Central memory CD8-positive, alpha-beta T cell (primary cell): ENCODE measurements around the gene LPAR3.
"Not testable (repeated sequence)": the region's sequence is repeated elsewhere in the genome, so short reads cannot be mapped to it uniquely, and the experiment has no call there.

Experiments used
- ATAC-seq: fragments of 150-1000 bp; cut with Tn5 transposase; replicated peaks from 2 replicates; pipeline ENCODE4 v1.10.0; 2022; ENCODE audit warnings: mild to moderate bottlenecking, moderate FRiP score, moderate number of reproducible peaks; ENCODE audit not compliant: poor library complexity, severe bottlenecking; ENCODE audit errors: extremely low read depth
- DNase-seq, 2 donors: peaks; one replicate each; pipeline ENCODE4 v3.0.0; 2021; ENCODE audit warnings: low spot score in 2 of 2
- H3K27ac Mint-ChIP-seq: one replicate; pipeline ENCODE4 v1.8.0; 2022; ENCODE audit warnings: low read depth, mild to moderate bottlenecking, moderate library complexity, mixed read lengths
- H3K27me3 Mint-ChIP-seq: one replicate; pipeline ENCODE4 v1.8.0; 2022; ENCODE audit warnings: mixed read lengths
- H3K36me3 Mint-ChIP-seq: one replicate; pipeline ENCODE4 v1.8.0; 2022; ENCODE audit warnings: mild to moderate bottlenecking, moderate library complexity, mixed read lengths; ENCODE audit not compliant: insufficient read depth
- H3K4me1 Mint-ChIP-seq: one replicate; pipeline ENCODE4 v1.8.0; 2022; ENCODE audit warnings: mixed read lengths
- H3K4me3 Mint-ChIP-seq: one replicate; pipeline ENCODE4 v1.8.0; 2022; ENCODE audit warnings: mild to moderate bottlenecking, moderate library complexity, mixed read lengths
- H3K9me3 Mint-ChIP-seq: one replicate; pipeline ENCODE4 v1.8.0; 2022; ENCODE audit warnings: mixed read lengths

LPAR3 gene

DNA sequence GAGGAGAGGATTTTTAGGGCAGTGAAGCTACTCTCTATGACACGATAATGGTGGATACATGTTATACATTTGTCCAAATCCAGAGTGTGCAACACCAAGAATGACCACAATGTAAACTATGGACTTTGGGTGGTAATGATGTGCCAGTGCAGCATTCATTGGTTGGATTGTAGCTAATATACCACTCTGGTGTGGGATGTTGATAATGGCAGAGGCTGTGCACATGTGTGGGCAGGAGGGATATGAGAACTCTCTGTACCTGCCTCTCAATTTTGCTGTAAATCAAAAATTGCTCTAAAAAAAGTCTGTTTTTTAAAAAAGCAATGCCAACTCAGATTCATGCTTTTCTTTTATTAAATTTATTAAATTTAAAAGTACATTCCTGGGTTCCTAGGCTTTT, 27.2 kb upstream of the LPAR3 start:
- ATAC-seq (no peak), DNase-seq (no peak)
- H3K27me3 Mint-ChIP-seq, result peaks cover 21% of the 10 kb centered on the region
- no peaks in the 10 kb centered on the region for H3K9me3 Mint-ChIP-seq
- no peaks in the 10 kb centered on the region for H3K4me1 Mint-ChIP-seq
- H3K27ac Mint-ChIP-seq, result no peak overlapping the region
- H3K36me3 Mint-ChIP-seq, result peaks cover 4% of the 10 kb centered on the region
- no peak overlapping the region for H3K4me3 Mint-ChIP-seq

DNA sequence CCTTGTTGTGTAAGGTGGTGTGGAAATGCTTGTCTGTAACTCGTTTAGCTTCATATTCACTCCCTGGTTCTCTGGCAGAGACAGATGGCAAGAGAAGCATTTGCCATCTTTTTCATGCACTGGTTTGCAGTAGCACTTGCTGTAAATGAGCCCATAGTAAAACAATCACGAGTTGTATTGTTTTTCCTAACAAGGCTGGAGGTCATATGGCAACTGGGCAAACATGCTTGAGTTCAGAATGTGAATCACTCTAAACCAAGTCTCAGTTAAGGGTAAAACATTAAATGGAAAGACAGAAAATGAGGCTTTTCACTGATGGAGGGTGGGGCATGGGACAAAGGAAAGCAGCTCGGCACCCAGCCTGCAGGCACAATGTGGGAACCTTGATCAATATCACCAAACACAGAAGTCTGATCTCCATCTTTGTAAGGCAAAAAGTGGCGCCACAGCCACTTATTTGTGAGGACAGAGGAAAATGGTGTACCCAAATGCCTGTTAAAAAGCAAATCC, 26.5 kb upstream of the LPAR3 start:
- no peak overlapping the region for H3K27ac Mint-ChIP-seq
- no peak for DNase-seq
- ATAC-seq, result no peak
- H3K4me3 Mint-ChIP-seq, result no peak overlapping the region
- H3K27me3 Mint-ChIP-seq, result peaks cover 21% of the 10 kb centered on the region
- peaks cover 2% of the 10 kb centered on the region for H3K36me3 Mint-ChIP-seq
- H3K4me1 Mint-ChIP-seq, result no peaks in the 10 kb centered on the region
- H3K9me3 Mint-ChIP-seq, result no peaks in the 10 kb centered on the region

DNA sequence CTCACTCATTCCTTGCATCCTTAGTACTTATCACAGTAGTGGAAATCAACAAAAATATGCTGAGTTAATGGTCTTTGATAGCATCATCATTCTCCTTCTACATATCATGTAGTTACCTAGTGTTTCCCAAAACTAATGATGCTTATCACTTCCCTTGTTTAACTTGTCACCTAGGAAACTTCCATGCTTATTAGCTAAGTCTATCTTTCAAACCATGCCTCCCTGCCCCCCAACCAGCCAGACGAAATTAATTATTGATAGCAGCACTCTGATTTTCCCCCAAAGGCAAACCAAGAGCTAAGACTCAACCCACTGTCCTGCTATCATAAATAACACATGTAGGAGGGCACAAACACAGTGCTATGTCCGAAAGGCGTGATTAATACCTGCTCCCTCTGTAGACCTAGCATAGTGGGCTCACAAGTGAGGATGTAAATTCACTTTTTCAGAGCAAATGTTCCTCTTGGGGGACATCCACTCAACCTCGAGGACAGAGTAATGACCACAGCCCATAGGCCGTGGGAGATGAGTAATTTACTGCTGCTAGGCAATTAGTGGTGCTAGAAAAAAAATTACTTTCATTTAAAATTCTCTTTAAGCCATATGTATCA, 25.8 kb upstream of the LPAR3 start:
- ATAC-seq (no peak), DNase-seq (no peak)
- H3K27ac Mint-ChIP-seq, result no peak overlapping the region
- H3K36me3 Mint-ChIP-seq, result peaks cover 2% of the 10 kb centered on the region
- no peaks in the 10 kb centered on the region for H3K9me3 Mint-ChIP-seq
- no peak overlapping the region for H3K4me3 Mint-ChIP-seq
- H3K4me1 Mint-ChIP-seq, result no peaks in the 10 kb centered on the region
- H3K27me3 Mint-ChIP-seq, result peaks cover 21% of the 10 kb centered on the region

DNA sequence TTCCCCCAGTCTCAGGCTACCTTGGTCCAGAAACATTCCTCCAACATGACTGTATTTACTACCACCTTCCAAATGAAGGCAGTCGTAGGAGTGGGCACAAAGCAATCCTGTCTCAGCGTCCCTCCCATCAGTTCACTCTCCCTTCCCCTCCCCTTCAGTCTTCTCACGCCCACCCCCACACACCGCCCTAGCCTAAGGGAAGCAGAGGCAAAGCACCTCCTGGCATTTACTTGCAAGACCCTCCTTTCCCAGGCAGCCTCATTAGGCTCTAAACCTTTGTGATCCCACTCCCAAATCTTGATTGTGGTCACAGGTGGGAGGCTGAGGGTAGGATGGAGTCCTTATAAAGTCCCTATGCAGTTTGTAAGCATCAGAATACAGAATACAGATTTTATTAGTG, 23.9 kb upstream of the LPAR3 start:
- peaks cover 21% of the 10 kb centered on the region for H3K27me3 Mint-ChIP-seq
- no peaks in the 10 kb centered on the region for H3K4me1 Mint-ChIP-seq
- no peaks in the 10 kb centered on the region for H3K9me3 Mint-ChIP-seq
- H3K4me3 Mint-ChIP-seq, result no peak overlapping the region
- no peak for DNase-seq
- H3K36me3 Mint-ChIP-seq, result peaks cover 1% of the 10 kb centered on the region
- ATAC-seq, result no peak
- H3K27ac Mint-ChIP-seq, result no peak overlapping the region

DNA sequence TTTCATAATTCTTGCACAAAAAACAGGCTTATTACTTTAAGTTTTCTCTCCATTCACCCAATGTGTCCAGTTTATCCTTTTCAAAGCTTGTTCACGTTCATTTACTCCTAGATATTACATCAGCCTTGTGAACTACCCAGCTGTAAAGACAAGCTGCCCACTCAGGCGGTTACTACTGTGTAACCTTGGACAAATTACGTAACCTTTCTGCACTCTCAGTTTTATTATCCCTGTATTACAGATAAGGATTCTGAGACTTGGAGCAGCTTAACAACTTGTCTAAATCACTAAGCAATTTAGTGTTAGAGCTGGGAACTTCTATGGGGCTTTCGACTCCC, 20.5 kb upstream of the LPAR3 start:
- Mint-ChIP-seq H3K4me1 (no peaks in the 10 kb centered on the region), H3K36me3 (peaks cover 1% of the 10 kb centered on the region), H3K4me3 (no peak overlapping the region), H3K27ac (no peak overlapping the region), H3K27me3 (peaks cover 27% of the 10 kb centered on the region), H3K9me3 (no peaks in the 10 kb centered on the region)
- DNase-seq (no peak), ATAC-seq (no peak)

DNA sequence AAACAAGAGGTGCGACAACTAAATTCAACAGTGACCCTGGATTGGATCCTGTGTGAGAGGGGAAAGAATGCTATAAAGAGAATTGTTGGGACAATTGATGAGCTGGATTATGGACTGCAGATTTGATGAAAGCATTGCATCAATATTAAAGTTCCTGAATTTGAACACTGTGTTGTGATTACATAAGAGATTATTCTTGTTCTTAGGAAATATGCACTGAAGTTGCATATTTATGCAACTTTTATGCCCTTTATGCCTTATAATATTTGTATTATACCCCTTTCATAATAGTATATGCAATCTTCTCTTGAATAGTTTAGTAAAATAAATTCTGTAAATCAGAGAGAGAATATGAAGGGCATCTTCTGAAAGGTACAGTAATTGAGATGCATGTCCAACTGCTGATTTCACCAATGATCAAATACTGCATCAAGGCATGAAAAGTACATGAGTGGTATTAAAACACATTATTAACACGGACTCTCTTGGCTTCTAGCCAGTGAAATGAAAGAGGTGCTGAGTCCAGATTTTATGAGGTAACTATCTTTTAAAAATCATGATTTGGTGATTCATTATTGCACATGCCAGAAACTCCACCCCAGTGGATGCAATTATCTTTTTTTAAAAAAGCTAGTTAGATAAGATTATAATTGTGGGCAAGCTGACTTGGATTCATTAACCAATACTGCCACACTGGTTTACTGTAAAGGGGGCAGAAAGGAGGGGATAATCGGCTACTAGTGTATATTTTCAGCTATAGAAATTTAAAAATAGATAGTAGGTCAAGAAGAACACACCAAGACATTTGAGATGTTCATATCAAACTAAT, 19.9 kb upstream of the LPAR3 start:
- H3K27ac Mint-ChIP-seq, result no peak overlapping the region
- H3K4me1 Mint-ChIP-seq, result no peaks in the 10 kb centered on the region
- H3K4me3 Mint-ChIP-seq, result no peak overlapping the region
- DNase-seq (no peak), ATAC-seq (no peak)
- no peaks in the 10 kb centered on the region for H3K9me3 Mint-ChIP-seq
- peaks cover 22% of the 10 kb centered on the region for H3K27me3 Mint-ChIP-seq
- peaks cover 1% of the 10 kb centered on the region for H3K36me3 Mint-ChIP-seq

DNA sequence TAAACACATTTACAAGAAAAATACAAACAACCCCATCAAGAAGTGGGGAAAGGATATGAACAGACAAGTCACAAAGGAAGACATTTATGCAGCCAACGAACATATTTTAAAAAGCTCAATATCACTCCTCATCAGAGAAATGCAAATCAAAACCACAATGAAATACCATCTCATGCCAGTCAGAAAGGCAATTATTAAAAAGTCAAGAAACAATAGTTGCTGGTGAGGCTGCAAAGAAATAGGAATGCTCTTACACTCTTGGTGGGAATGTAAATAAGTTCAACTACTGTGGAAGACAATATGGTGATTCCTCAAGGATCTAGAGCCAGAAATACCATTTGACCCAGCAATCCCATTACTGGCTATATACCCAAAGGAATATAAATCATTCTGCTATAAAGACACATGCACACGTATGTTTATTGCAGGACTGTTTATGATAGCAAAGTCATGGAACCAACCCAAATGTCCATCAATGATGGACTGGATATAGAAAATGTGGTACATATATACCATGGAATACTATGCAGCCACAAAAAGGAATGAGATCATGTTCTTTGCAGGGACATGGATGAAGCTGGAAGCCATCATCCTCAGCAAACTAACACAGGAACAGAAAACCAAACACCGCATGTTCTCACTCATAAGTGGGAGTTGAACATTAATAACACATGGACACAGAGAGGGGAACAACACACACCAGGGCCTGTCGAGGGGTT, 15.9 kb upstream of the LPAR3 start:
- not testable (repeated sequence) for ATAC-seq, H3K4me3 Mint-ChIP-seq, DNase-seq, H3K36me3 Mint-ChIP-seq, H3K27ac Mint-ChIP-seq, H3K9me3 Mint-ChIP-seq, H3K4me1 Mint-ChIP-seq
- peaks cover 48% of the 10 kb centered on the region for H3K27me3 Mint-ChIP-seq

DNA sequence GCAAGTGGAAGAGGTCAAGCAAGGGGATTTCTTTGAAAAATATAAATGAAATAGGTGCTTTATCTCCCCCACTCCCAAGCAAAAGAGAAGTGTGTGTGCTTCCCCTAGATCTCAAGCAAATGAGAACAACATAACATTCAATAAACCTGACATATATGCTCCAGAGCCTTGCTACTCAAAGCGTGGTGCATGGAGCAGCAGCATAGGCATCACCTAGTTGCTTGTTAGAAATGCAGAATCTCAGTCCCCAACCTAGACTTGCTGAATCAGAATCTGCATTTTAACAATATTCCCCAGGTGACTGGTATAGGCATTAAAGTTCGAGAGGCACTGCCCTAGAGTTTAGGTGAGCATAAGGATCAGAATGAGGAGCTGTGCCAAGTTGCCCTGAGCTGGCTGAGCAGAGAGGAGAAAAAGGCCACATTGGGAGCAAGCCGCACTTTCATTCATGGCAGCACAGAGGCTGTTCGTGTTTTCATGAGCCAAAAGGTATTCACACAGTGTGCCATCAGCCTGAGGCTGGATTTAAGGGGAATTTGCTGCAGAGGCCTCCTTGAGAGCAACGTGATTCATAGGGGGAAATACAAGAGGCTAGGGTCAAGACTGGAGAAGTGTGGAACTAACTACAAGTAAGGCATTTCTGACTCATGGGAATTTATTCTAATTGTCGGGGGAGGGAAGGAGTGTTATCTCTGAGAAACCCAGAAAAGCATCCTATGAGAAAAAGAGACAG, 14.3 kb upstream of the LPAR3 start:
- Mint-ChIP-seq H3K4me3 (no peak overlapping the region), H3K4me1 (no peaks in the 10 kb centered on the region), H3K9me3 (peaks cover 2% of the 10 kb centered on the region), H3K27me3 (peaks cover 48% of the 10 kb centered on the region), H3K36me3 (no peaks in the 10 kb centered on the region), H3K27ac (no peak overlapping the region)
- ATAC-seq (no peak), DNase-seq (no peak)

DNA sequence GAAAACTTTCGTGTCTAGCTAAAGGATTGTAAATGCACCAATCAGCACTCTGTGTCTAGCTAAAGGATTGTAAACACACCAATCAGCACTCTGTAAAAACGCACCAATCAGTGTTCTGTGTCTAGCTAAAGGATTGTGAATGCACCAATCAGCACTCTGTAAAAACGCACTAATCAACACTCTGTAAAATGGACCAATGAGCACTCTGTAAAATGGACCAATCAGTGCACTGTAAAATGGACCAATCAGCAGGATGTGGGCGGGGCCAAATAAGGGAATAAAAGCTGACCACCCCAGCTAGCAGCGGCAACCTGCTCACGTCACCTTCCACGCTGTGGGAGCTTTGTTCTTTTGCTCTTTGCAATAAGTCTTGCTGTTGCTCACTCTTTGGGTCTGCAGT, 9.7 kb upstream of the LPAR3 start:
- ATAC-seq, DNase-seq, H3K4me3 Mint-ChIP-seq, H3K4me1 Mint-ChIP-seq, H3K9me3 Mint-ChIP-seq, H3K27ac Mint-ChIP-seq, H3K36me3 Mint-ChIP-seq: not testable (repeated sequence)
- H3K27me3 Mint-ChIP-seq, result peaks cover 49% of the 10 kb centered on the region

DNA sequence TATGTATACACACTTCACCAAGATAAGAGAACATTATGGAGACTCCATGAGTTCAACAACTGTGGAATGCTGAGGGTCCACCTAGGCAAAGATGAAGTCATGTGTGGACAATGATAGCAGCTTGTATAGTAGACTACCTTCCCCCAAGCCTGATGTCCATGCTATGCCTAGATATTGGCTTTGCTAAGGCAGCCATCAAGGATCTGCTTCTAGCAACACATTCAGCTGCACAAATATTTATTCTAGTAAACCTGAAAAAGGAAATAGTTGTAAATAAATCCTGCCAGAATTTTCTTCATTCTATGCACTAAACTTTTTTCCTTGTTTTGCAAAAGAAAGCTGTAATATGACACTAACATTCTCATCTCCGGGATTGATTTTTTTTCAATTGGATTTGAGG, 7.0 kb upstream of the LPAR3 start:
- peaks cover 46% of the 10 kb centered on the region for H3K27me3 Mint-ChIP-seq
- H3K4me3 Mint-ChIP-seq, result no peak overlapping the region
- H3K9me3 Mint-ChIP-seq, result peaks cover 5% of the 10 kb centered on the region

DNA sequence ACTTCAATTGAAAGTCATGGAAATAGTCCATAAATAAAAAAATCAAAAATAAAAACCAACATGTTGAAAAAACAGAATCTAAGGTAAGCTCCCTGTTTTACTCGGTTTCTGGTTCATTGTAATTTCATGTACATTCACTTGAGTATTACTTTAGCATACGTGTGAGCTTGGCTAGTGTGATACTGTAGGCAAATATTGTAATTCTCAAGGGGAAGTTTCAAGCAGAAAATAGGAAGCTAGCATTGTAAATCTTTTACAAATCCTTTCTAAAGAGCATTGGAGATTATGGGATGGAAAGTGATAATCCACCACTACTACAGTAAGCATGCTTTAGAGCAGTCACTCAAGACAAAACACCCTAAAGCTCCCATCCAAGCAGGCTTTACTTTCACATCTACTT, 3.3 kb upstream of the LPAR3 start:
- Mint-ChIP-seq H3K4me1 (peaks cover 9% of the 10 kb centered on the region), H3K27me3 (peaks cover 66% of the 10 kb centered on the region)

More for the DNA sequence above, 7.0 kb upstream of the LPAR3 start:
- no peaks in the 10 kb centered on the region for H3K4me1 Mint-ChIP-seq
- no peak overlapping the region for H3K27ac Mint-ChIP-seq
- ATAC-seq (no peak), DNase-seq (no peak)
- no peaks in the 10 kb centered on the region for H3K36me3 Mint-ChIP-seq

DNA sequence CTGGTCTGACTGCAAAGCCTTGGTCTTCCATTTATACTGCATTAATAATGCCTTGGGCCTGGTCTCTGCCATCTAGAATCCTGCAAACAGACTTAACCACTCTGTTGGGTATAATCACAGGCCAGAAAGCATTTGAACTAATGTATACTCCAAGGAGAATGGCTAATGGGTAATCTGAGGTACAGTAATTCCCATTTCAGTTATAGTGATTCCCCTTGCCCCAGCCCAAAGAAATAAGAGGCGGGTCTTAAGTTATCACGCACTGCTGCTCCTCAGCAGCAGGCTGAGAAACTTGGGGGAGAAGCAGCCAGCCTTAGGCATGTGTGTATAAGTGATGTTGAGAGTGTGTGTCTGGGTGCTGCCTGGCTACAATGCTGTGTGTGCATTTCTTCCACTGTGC, 2.4 kb downstream of the LPAR3 start:
- no peaks in the 10 kb centered on the region for H3K36me3 Mint-ChIP-seq
- no peaks in the 10 kb centered on the region for H3K9me3 Mint-ChIP-seq
- peaks cover 40% of the 10 kb centered on the region for H3K27me3 Mint-ChIP-seq
- ATAC-seq (no peak), DNase-seq (no peak)
- H3K4me1 Mint-ChIP-seq, result peaks cover 17% of the 10 kb centered on the region
- no peak overlapping the region for H3K27ac Mint-ChIP-seq
- H3K4me3 Mint-ChIP-seq, result no peak overlapping the region

More for the DNA sequence above, 3.3 kb upstream of the LPAR3 start:
- Mint-ChIP-seq H3K9me3 (no peaks in the 10 kb centered on the region), H3K27ac (no peak overlapping the region), H3K4me3 (no peak overlapping the region), H3K36me3 (no peaks in the 10 kb centered on the region)
- ATAC-seq, result no peak
- no peak for DNase-seq
